HEK293 (cell line): ENCODE data around the gene CYB561A3.

ENCODE experiments used
- CTCF ChIA-PET: fragments of 350-600 bp; formaldehyde crosslinking; extraction: SDS; loops from one replicate; lab custom pipeline; 2021; ENCODE audit warnings: antibody characterized with exemption; lab: Yijun Ruan, JAX
- POLR2A ChIA-PET: fragments of 300-600 bp; formaldehyde crosslinking; extraction: SDS; loops from one replicate; lab custom pipeline; 2020; ENCODE audit warnings: antibody characterized with exemption, inconsistent platforms; lab: Yijun Ruan, JAX
- H3K27ac ChIP-seq: fragments of 200-500 bp; sonication (Bioruptor generic); 2 replicates; pipeline ENCODE4 v1.5.1; 2014; ENCODE audit warnings: low read depth, low read length, control low read depth, inconsistent platforms; ENCODE audit errors: extremely low read depth
- H3K36me3 ChIP-seq, 2 experiments: fragments of 200-500 bp in 1 of 2; sonication (Bioruptor generic) in 1 of 2; 1 replicate in 1 of 2; 2 replicates in 1 of 2; pipeline ENCODE4 v1.5.1; 2014 to 2017; ENCODE audit warnings: inconsistent platforms in 2 of 2, low read length in 2 of 2; ENCODE audit not compliant: control insufficient read depth in 2 of 2, insufficient read depth in 1 of 2
- H3K4me1 ChIP-seq: fragments of 200-500 bp; sonication (Bioruptor generic); 2 replicates; pipeline ENCODE4 v1.5.1; 2014; ENCODE audit warnings: mild to moderate bottlenecking, low read length, inconsistent platforms; ENCODE audit not compliant: control insufficient read depth, insufficient read depth
- H3K4me3 ChIP-seq: 2 replicates; pipeline ENCODE4 v1.5.1; 2011; ENCODE audit warnings: low read depth, mild to moderate bottlenecking, control low read depth, low read length, moderate library complexity
- H3K9me3 ChIP-seq: fragments of 200-500 bp; sonication (Bioruptor generic); 2 replicates; pipeline ENCODE4 v1.5.1; 2014; ENCODE audit warnings: low read depth, low read length, inconsistent platforms; ENCODE audit not compliant: control insufficient read depth, insufficient read depth
- KLF16 ChIP-seq: fragments of 450-650 bp; formaldehyde crosslinking; IDR thresholded peaks from 2 replicates; pipeline ENCODE4 v1.5.1; 2017; ENCODE audit warnings: missing biosample characterization, missing genetic modification characterization
- ZBTB17 ChIP-seq: fragments of 450-650 bp; formaldehyde crosslinking; IDR thresholded peaks from 2 replicates; pipeline ENCODE4 v1.5.1; 2016; ENCODE audit warnings: missing biosample characterization, missing genetic modification characterization
- ZBTB6 ChIP-seq: fragments of 450-650 bp; formaldehyde crosslinking; IDR thresholded peaks from 2 replicates; pipeline ENCODE4 v1.5.1; 2017; ENCODE audit warnings: missing biosample characterization, missing genetic modification characterization
- ZNF169 ChIP-seq: fragments of 450-650 bp; formaldehyde crosslinking; IDR thresholded peaks from 2 replicates; pipeline ENCODE4 v1.5.1; 2016; ENCODE audit warnings: missing biosample characterization, missing genetic modification characterization
- ZNF366 ChIP-seq: fragments of 450-650 bp; formaldehyde crosslinking; conservative IDR thresholded peaks from 2 replicates; pipeline ENCODE4 v1.5.1; 2016; ENCODE audit warnings: missing biosample characterization, missing genetic modification characterization
- ZNF596 ChIP-seq: fragments of 450-650 bp; IDR thresholded peaks from 2 replicates; pipeline ENCODE4 v1.5.0; 2018; ENCODE audit warnings: missing biosample characterization, mild to moderate bottlenecking, missing genetic modification characterization, moderate library complexity
- ZNF600 ChIP-seq: fragments of 450-650 bp; formaldehyde crosslinking; IDR thresholded peaks from 2 replicates; pipeline ENCODE4 v1.5.1; 2016; ENCODE audit warnings: missing biosample characterization, missing genetic modification characterization
- ZNF626 ChIP-seq: fragments of 450-650 bp; sonication (Bioruptor Pico); formaldehyde crosslinking; IDR thresholded peaks from 2 replicates; pipeline ENCODE4 v1.5.1; 2018; ENCODE audit warnings: missing biosample characterization, missing genetic modification characterization, inconsistent platforms
- ZNF660 ChIP-seq: fragments of 450-650 bp; IDR thresholded peaks from 2 replicates; pipeline ENCODE4 v1.5.1; 2018; ENCODE audit warnings: missing biosample characterization, mild to moderate bottlenecking, missing genetic modification characterization
- ZSCAN16 ChIP-seq: fragments of 450-650 bp; formaldehyde crosslinking; IDR thresholded peaks from 2 replicates; pipeline ENCODE4 v1.5.1; 2016; ENCODE audit warnings: missing biosample characterization, missing genetic modification characterization
- TF ChIP-seq, protein P1 (sequence below): fragments of 450-650 bp; formaldehyde crosslinking; IDR thresholded peaks from 2 replicates; pipeline ENCODE4 v1.5.1; 2016; ENCODE audit warnings: missing biosample characterization, missing genetic modification characterization
- TF ChIP-seq, protein P2 (sequence below): fragments of 450-650 bp; formaldehyde crosslinking; IDR thresholded peaks from 2 replicates; pipeline ENCODE4 v1.5.1; 2016; ENCODE audit warnings: missing biosample characterization, missing genetic modification characterization

CYB561A3 gene

GRCh38 chr11:61336171-61336935 lies 25.3 kb downstream of the CYB561A3 start (continued):
- TF ChIP-seq, protein P1, sequence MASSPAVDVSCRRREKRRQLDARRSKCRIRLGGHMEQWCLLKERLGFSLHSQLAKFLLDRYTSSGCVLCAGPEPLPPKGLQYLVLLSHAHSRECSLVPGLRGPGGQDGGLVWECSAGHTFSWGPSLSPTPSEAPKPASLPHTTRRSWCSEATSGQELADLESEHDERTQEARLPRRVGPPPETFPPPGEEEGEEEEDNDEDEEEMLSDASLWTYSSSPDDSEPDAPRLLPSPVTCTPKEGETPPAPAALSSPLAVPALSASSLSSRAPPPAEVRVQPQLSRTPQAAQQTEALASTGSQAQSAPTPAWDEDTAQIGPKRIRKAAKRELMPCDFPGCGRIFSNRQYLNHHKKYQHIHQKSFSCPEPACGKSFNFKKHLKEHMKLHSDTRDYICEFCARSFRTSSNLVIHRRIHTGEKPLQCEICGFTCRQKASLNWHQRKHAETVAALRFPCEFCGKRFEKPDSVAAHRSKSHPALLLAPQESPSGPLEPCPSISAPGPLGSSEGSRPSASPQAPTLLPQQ (tag by site-specific recombination), result peak; percentile 40; the same call in 1 of the 2 replicates
- TF ChIP-seq, all 188 proteins: peak for 10

GRCh38 chr11:61335355-61335710 lies 26.3 kb downstream of the CYB561A3 start:
- Histone ChIP-seq H3K36me3 (peaks cover 0 to 31% of the 10 kb centered on the region in 2 experiments; a peak in 1 of 3 replicates), H3K4me3 (no peak overlapping the region), H3K9me3 (no peaks in the 10 kb centered on the region)
- CTCF ChIA-PET, result interaction anchor here (1.4 to 6.0 kb wide), 11 partner anchors 8 to 181 kb away, joined by 3 to 210 read pairs (median 14); partner anchors contain the start of genes CYB561A3, TMEM138 and TMEM216
- POLR2A ChIA-PET, result interaction anchor here (1.2 to 4.3 kb wide), 7 partner anchors 13 to 94 kb away, joined by 3 to 40 read pairs (median 8); partner anchors contain the start of genes CPSF7, CYB561A3, SDHAF2 and TMEM138
- TF ChIP-seq ZNF596 (tag by site-specific recombination) (no peak), ZSCAN16 (tag by site-specific recombination) (no peak), KLF16 (tag by site-specific recombination) (no peak), ZNF169 (tag by site-specific recombination) (no peak)
- TF ChIP-seq, all 188 proteins: peak for 0
- Histone ChIP-seq H3K4me1 (no peaks in the 10 kb centered on the region), H3K27ac (no peak overlapping the region)

GRCh38 chr11:61334434-61335354 lies 27.0 kb downstream of the CYB561A3 start:
- ChIA-PET POLR2A (interaction anchor here (0.6 to 4.3 kb wide), 9 partner anchors 14 to 95 kb away, joined by 3 to 40 read pairs (median 3); partner anchors contain the start of genes CPSF7, CYB561A3, SDHAF2 and TMEM138), CTCF (interaction anchor here (0.6 to 6.0 kb wide), 9 partner anchors 27 to 504 kb away, joined by 3 to 210 read pairs (median 12); partner anchors contain the start of gene TMEM216)
- Histone ChIP-seq H3K9me3 (no peaks in the 10 kb centered on the region), H3K4me3 (no peak overlapping the region), H3K4me1 (no peaks in the 10 kb centered on the region), H3K27ac (no peak overlapping the region), H3K36me3 (peaks cover 0 to 38% of the 10 kb centered on the region in 2 experiments; a peak in 1 of 3 replicates)
- TF ChIP-seq, protein P2, sequence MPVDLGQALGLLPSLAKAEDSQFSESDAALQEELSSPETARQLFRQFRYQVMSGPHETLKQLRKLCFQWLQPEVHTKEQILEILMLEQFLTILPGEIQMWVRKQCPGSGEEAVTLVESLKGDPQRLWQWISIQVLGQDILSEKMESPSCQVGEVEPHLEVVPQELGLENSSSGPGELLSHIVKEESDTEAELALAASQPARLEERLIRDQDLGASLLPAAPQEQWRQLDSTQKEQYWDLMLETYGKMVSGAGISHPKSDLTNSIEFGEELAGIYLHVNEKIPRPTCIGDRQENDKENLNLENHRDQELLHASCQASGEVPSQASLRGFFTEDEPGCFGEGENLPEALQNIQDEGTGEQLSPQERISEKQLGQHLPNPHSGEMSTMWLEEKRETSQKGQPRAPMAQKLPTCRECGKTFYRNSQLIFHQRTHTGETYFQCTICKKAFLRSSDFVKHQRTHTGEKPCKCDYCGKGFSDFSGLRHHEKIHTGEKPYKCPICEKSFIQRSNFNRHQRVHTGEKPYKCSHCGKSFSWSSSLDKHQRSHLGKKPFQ (tag by site-specific recombination), result peak; percentile 96
- TF ChIP-seq ZNF600 (tag by site-specific recombination) (peak; percentile 73), ZNF626 (tag by site-specific recombination) (no peak), ZBTB17 (tag by site-specific recombination) (peak; percentile 41; the same call in 1 of the 2 replicates)

- ChIA-PET CTCF (interaction anchor here (0.7 to 6.0 kb wide), 9 partner anchors 14 to 503 kb away, joined by 3 to 210 read pairs (median 3); partner anchors contain the start of gene TMEM216), POLR2A (interaction anchor here (0.6 to 4.3 kb wide), 7 partner anchors 20 to 51 kb away, joined by 3 to 40 read pairs (median 3); partner anchors contain the start of genes CYB561A3 and TMEM138)
- Histone ChIP-seq H3K4me3 (peak overlapping the region; percentile 99), H3K27ac (peak overlapping the region; percentile 65), H3K36me3 (peaks cover 0 to 38% of the 10 kb centered on the region in 2 experiments; a peak in 1 of 3 replicates), H3K4me1 (no peaks in the 10 kb centered on the region), H3K9me3 (no peaks in the 10 kb centered on the region)
- TF ChIP-seq ZBTB6 (tag by site-specific recombination) (no peak), ZNF366 (0 out of 2 replicates have a peak, but pooled peaks have one; percentile 0), ZNF660 (tag by site-specific recombination) (no peak)
Observed at GRCh38 chr11:61333550-61334433, 27.9 kb downstream of the CYB561A3 start.
